Measurements from ENCODE around the gene EID2. TPM values are rescaled to one million over a fixed set of nuclear protein-coding genes. Genes with fewer than 3 reads are reported as not detected.
A peak's percentile ranks its signal among the peaks of the same experiment; 100 is the strongest.

EID2 gene
- total and polyA plus RNA-seq, 10 of the 15 experiments (the other 5 are each of a cell fraction or from before 2014, with no cell fraction given), result 1.6 to 11.4 (median 7.0) TPM

- ChIA-PET RAD21 (ENCODE audit: unreplicated experiment) (interaction anchor here (0.8 to 1.5 kb wide), 6 partner anchors 34 to 120 kb away, joined by 3 to 14 read pairs (median 4); partner anchors contain the start of genes DLL3, PLEKHG2 and RPS16), POLR2A (no interaction called here), SMC1A (ENCODE audit: uncharacterized antibody, unreplicated experiment) (interaction anchor here (0.7 to 3.4 kb wide), 12 partner anchors 14 to 196 kb away, joined by 3 to 26 read pairs (median 4); partner anchors contain the start of genes DLL3, GMFG and RPS16), CTCF (interaction anchor here (0.8 to 5.0 kb wide), 12 partner anchors 29 to 410 kb away, joined by 3 to 63 read pairs (median 7); partner anchors contain the start of genes DLL3 and PLEKHG2)
- no peak for ATAC-seq
- Histone ChIP-seq H3K9me3 (replicated peaks; ENCODE audit: control insufficient read depth, insufficient read depth, low read length) (no peaks in the 10 kb centered on the region), H3K4me3 (peak overlapping the region; percentile 98), H2AFZ (ENCODE audit: control insufficient read depth, low read depth, low read length) (peak overlapping the region; percentile 97), H3K4me2 (ENCODE audit: control insufficient read depth, insufficient read depth) (peak overlapping the region; percentile 56), H3K27ac (ENCODE audit: control insufficient read depth, insufficient read depth) (no peak overlapping the region), H3K9ac (ENCODE audit: control insufficient read depth, insufficient read depth, low read length) (peak overlapping the region; percentile 76), H4K20me1 (ENCODE audit: control insufficient read depth, insufficient read depth) (no peaks in the 10 kb centered on the region), H3K27me3 (replicated peaks in 1 of 2; ENCODE audit: control insufficient read depth in 2 of 2, insufficient read depth in 2 of 2, low read length in 1 of 2) (no peaks in the 10 kb centered on the region), H3K36me3 (ENCODE audit: control insufficient read depth in 2 of 2, insufficient read depth in 2 of 2, low read length in 1 of 2) (no peaks in the 10 kb centered on the region), H3K79me2 (ENCODE audit: control insufficient read depth, insufficient read depth, low read length) (peaks cover 13% of the 10 kb centered on the region), H3K4me1 (ENCODE audit: control insufficient read depth, insufficient read depth, low read length) (no peaks in the 10 kb centered on the region)
- no TSS peak for BruUV-seq (replicated peaks)
- TF ChIP-seq ZNF274 (IDR thresholded peaks at IDR 0.05; ENCODE audit: insufficient read depth, insufficient read length) (no peak), RAD51 (IDR thresholded peaks at IDR 0.05) (no peak), FOS (IDR thresholded peaks at IDR 0.05; ENCODE audit: borderline replicate concordance, extremely low read depth, insufficient read length) (no peak), LARP7 (IDR thresholded peaks at IDR 0.05) (no peak), CREM (IDR thresholded peaks at IDR 0.05; ENCODE audit: low read depth) (no peak)
- in situ Hi-C loops (cut with MboI), result loop anchor here (5.0 kb wide), 3 partner anchors 55 to 410 kb away; no protein-coding TSS in a partner anchor
- intact Hi-C loops (cut with micrococcal nuclease; ENCODE audit: unreplicated experiment), result loop anchor here (1.0 to 10.0 kb wide), 5 partner anchors 58 to 407 kb away; partner anchors contain the start of genes PAK4, PLEKHG2 and SAMD4B
- no peak for DNase-seq (ENCODE audit: low read depth, low spot score)
- FAIRE-seq, result peak; percentile 18
- WGBS (ENCODE audit: insufficient coverage, insufficient replicate concordance, low lambda C conversion rate, missing lambda C conversion rate), result 36% methylated on average over 14 of the region's 14 CpGs
These were observed 8.1 kb downstream of the EID2 start for GRCh38 chr19:39531834-39532232.

GRCh38 chr19:39525205-39525604 lies 14.8 kb downstream of the EID2 start:
- no peaks in the 10 kb centered on the region for H3K36me3 ChIP-seq (ENCODE audit: control insufficient read depth in 2 of 2, insufficient read depth in 2 of 2, low read length in 1 of 2)
- ChIA-PET POLR2A (no interaction called here), SMC1A (ENCODE audit: uncharacterized antibody, unreplicated experiment) (interaction anchor here (0.9 kb wide), 1 partner anchor 21 kb away, joined by 3 read pairs; no protein-coding TSS in a partner anchor), CTCF (interaction anchor here (1.0 to 1.9 kb wide), 5 partner anchors 9 to 85 kb away, joined by 3 to 8 read pairs (median 4); partner anchors contain the start of gene DLL3), RAD21 (ENCODE audit: unreplicated experiment) (interaction anchor here (1.0 to 1.1 kb wide), 3 partner anchors 11 to 123 kb away, joined by 3 to 5 read pairs (median 4); no protein-coding TSS in a partner anchor)
- no peak for TF ChIP-seq POLR2A (IDR thresholded peaks at IDR 0.05; ENCODE audit: low read depth, low read length)
- TF ChIP-seq CEBPZ (IDR thresholded peaks at IDR 0.05; ENCODE audit: low read depth, low read length), result no peak
- no peak for TF ChIP-seq IKZF2 (IDR thresholded peaks at IDR 0.05)
- no peak for TF ChIP-seq CTCF (IDR thresholded peaks at IDR 0.05 in 2 of 3, conservative IDR thresholded peaks at IDR 0.05 in 1 of 3; ENCODE audit: control insufficient read depth in 2 of 3, extremely low read depth in 1 of 3, insufficient read depth in 1 of 3, low read depth in 3 of 3, low read length in 3 of 3)
- no TSS peak for BruUV-seq (replicated peaks)
- no peak for ATAC-seq
- H3K9ac ChIP-seq (ENCODE audit: control insufficient read depth, insufficient read depth, low read length), result no peak overlapping the region
- no peaks in the 10 kb centered on the region for H3K27me3 ChIP-seq (replicated peaks in 1 of 2; ENCODE audit: control insufficient read depth in 2 of 2, insufficient read depth in 2 of 2, low read length in 1 of 2)
- DNase-seq (ENCODE audit: low read depth, low spot score), result no peak
- no peak overlapping the region for H3K4me3 ChIP-seq
- no peaks in the 10 kb centered on the region for H3K9me3 ChIP-seq (replicated peaks; ENCODE audit: control insufficient read depth, insufficient read depth, low read length)
- intact Hi-C loops (cut with micrococcal nuclease; ENCODE audit: unreplicated experiment), result no loop called here
- no peaks in the 10 kb centered on the region for H4K20me1 ChIP-seq (ENCODE audit: control insufficient read depth, insufficient read depth)
- 97% methylated on average over 3 of the region's 3 CpGs for WGBS (ENCODE audit: insufficient coverage, insufficient replicate concordance, low lambda C conversion rate, missing lambda C conversion rate)
- no peak overlapping the region for H3K27ac ChIP-seq (ENCODE audit: control insufficient read depth, insufficient read depth)
- no peaks in the 10 kb centered on the region for H3K4me1 ChIP-seq (ENCODE audit: control insufficient read depth, insufficient read depth, low read length)
- H3K4me2 ChIP-seq (ENCODE audit: control insufficient read depth, insufficient read depth), result no peak overlapping the region
- no peak for FAIRE-seq
- no peaks in the 10 kb centered on the region for H3K79me2 ChIP-seq (ENCODE audit: control insufficient read depth, insufficient read depth, low read length)
- in situ Hi-C loops (cut with MboI), result no loop called here
- H2AFZ ChIP-seq (ENCODE audit: control insufficient read depth, low read depth, low read length), result no peak overlapping the region

Measured in GM12878 (cell line).